Peyer's patch (tissue), 4 donors: ENCODE measurements around the gene ZNF579. TPM values are rescaled to one million over a fixed set of nuclear protein-coding genes. Genes with fewer than 3 reads are reported as not detected.
"Not testable (repeated sequence)": the region's sequence is repeated elsewhere in the genome, so short reads cannot be mapped to it uniquely, and the experiment has no call there.

Experiments used
- DNase-seq, 3 donors: peaks; one replicate each; pipeline ENCODE4 v3.0.0-alpha.2; 2017 to 2019
- H3K27ac ChIP-seq, 4 donors: fragments of 200-600 bp; sonication (generic); one replicate each; pipeline ENCODE4 v1.5.1; 2016 to 2019
- H3K27me3 ChIP-seq, 2 donors: fragments of 200-600 bp; sonication (generic); one replicate each; pipeline ENCODE4 v1.5.1; 2019
- H3K36me3 ChIP-seq, 3 donors: fragments of 200-600 bp; sonication (generic); one replicate each; pipeline ENCODE4 v1.5.1; 2016 to 2019
- H3K4me1 ChIP-seq, 4 donors: fragments of 200-600 bp; sonication (generic); one replicate each; pipeline ENCODE4 v1.5.1; 2016 to 2019
- H3K4me3 ChIP-seq, 4 donors: fragments of 200-600 bp; sonication (generic); 1 replicate in 3 of 4; 2 replicates in 1 of 4; pipeline ENCODE4 v1.5.1; 2016 to 2019; ENCODE audit warnings: mild to moderate bottlenecking in 1 of 4
- H3K9me3 ChIP-seq, 4 donors: fragments of 200-600 bp; sonication (generic); one replicate each; pipeline ENCODE4 v1.5.1; 2016 to 2019; ENCODE audit warnings: mild to moderate bottlenecking in 1 of 4
- CTCF ChIP-seq, 6 experiments: fragments of 450-650 bp in 4 of 6; fragments of 200-600 bp in 2 of 6; sonication (generic) in 1 of 6; IDR thresholded peaks; one replicate each; pipeline ENCODE4 v1.5.1; 2017 to 2019; ENCODE audit warnings: antibody characterized with exemption in 6 of 6, mild to moderate bottlenecking in 3 of 6, moderate library complexity in 1 of 6
- POLR2A ChIP-seq, 2 donors: fragments of 450-650 bp; IDR thresholded peaks; one replicate each; pipeline ENCODE4 v1.5.1; 2017; ENCODE audit warnings: antibody characterized with exemption in 2 of 2, mild to moderate bottlenecking in 2 of 2, moderate library complexity in 2 of 2
- total RNA-seq, 4 donors: library from RNA; depleted of rRNA; stranded (reverse); fragments of >200 nt; gene quantifications; one replicate each; pipeline ENCODE4 v1.1.0, GENCODE V29; 2016

ZNF579 gene
- total RNA-seq, 4 donors from 2014 or later: 1.7 to 6.1 (median 3.1) TPM; not detected in 1

DNA sequence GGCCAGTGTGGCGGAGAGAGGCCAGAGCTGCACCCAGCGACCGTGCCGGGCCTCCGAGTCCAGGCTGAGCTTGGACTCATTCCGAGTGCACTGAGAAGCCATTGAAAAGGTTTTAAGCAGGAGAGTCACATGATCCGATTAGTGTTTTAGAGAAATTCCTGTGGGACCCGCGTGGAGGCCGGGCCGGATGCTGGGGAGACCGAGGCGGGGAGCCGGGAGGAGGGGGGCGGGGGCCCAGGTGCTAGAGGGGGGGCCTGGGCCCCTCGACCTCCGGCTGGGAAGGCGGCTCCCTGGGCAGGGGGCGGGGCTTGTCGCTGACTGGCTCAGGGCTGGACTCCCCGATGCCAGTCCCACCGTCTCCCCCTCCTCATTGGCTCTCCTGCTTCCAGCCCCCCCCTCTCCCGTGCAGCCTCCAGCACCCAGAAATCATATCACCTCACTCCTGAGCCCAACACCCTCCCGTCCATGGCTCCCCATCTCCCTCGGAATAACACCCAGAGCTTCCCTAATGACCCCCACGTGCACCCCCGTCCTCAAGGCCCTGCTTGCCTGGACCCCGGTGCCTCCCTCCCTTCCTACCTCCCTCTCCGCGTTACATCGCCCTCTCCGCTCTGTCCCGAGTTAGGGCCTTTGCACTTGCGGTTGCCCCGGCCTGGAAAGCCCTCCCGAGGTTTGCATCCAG is 5.2 kb upstream of the ZNF579 start:
- Histone ChIP-seq H3K36me3 (no peaks in the 10 kb centered on the region), H3K27ac (peak overlapping the region in 3 of 4 donors; percentile 20 to 52 (median 48)), H3K4me3 (peak overlapping the region; percentile 22 to 40 (median 34)), H3K9me3 (no peaks in the 10 kb centered on the region), H3K4me1 (peaks cover 0 to 41% (median 16%) of the 10 kb centered on the region in 4 donors), H3K27me3 (no peaks in the 10 kb centered on the region)
- DNase-seq: peak; percentile 67 to 83 (median 74)
- TF ChIP-seq CTCF (IDR thresholded peaks at IDR 0.05) (no peak), POLR2A (IDR thresholded peaks at IDR 0.05) (no peak)

DNA sequence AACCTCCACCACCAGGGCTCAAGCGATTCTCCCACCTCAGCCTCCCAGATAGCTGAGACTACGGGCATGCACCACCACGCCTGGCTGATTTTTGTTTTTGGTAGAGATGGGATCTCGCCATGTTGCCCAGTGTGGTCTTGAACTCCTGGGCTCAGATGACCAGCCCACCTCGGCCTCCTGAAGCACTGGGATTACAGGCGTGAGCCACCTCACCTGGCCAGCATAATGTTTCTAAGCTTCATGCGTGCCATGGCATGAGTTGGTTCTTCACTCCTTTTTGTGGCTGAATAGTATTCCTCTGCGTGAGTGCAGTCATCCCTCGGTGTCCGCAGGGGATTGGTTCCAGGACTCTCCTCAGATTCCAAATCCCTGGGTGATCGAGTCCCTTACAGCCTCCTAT is 4.2 kb upstream of the ZNF579 start:
- Histone ChIP-seq H3K36me3 (no peaks in the 10 kb centered on the region), H3K4me3 (no peak overlapping the region), H3K4me1 (peaks cover 0 to 45% (median 16%) of the 10 kb centered on the region in 4 donors), H3K27me3 (no peaks in the 10 kb centered on the region), H3K27ac (no peak overlapping the region), H3K9me3 (no peaks in the 10 kb centered on the region)
- DNase-seq: no peak
- no peak for TF ChIP-seq CTCF (IDR thresholded peaks at IDR 0.05)
- no peak for TF ChIP-seq POLR2A (IDR thresholded peaks at IDR 0.05)

- not testable (repeated sequence) for H3K4me3 ChIP-seq, DNase-seq, H3K36me3 ChIP-seq, H3K27ac ChIP-seq, H3K9me3 ChIP-seq, H3K27me3 ChIP-seq
- H3K4me1 ChIP-seq: peaks cover 0 to 49% (median 16%) of the 10 kb centered on the region in 4 donors
These were observed 3.2 kb upstream of the ZNF579 start for GRCh38 chr19:55583897-55584296.

GRCh38 chr19:55582284-55582683 is 1.6 kb upstream of the ZNF579 start:
- H3K4me3 ChIP-seq, H3K27me3 ChIP-seq, H3K9me3 ChIP-seq, H3K27ac ChIP-seq, DNase-seq: not testable (repeated sequence)
- Histone ChIP-seq H3K4me1 (peaks cover 0 to 44% (median 15%) of the 10 kb centered on the region in 4 donors), H3K36me3 (peaks cover 0 to 19% (median 0%) of the 10 kb centered on the region in 3 donors)

- Histone ChIP-seq H3K9me3 (no peaks in the 10 kb centered on the region), H3K27me3 (no peaks in the 10 kb centered on the region), H3K36me3 (peaks cover 0 to 21% (median 0%) of the 10 kb centered on the region in 3 donors), H3K4me3 (no peak overlapping the region), H3K27ac (no peak overlapping the region), H3K4me1 (peaks cover 0 to 39% (median 12%) of the 10 kb centered on the region in 4 donors)
- DNase-seq: no peak
- TF ChIP-seq CTCF (IDR thresholded peaks at IDR 0.05): no peak
- TF ChIP-seq POLR2A (IDR thresholded peaks at IDR 0.05): no peak
These were observed 1.2 kb upstream of the ZNF579 start for GRCh38 chr19:55581823-55582223.

DNA sequence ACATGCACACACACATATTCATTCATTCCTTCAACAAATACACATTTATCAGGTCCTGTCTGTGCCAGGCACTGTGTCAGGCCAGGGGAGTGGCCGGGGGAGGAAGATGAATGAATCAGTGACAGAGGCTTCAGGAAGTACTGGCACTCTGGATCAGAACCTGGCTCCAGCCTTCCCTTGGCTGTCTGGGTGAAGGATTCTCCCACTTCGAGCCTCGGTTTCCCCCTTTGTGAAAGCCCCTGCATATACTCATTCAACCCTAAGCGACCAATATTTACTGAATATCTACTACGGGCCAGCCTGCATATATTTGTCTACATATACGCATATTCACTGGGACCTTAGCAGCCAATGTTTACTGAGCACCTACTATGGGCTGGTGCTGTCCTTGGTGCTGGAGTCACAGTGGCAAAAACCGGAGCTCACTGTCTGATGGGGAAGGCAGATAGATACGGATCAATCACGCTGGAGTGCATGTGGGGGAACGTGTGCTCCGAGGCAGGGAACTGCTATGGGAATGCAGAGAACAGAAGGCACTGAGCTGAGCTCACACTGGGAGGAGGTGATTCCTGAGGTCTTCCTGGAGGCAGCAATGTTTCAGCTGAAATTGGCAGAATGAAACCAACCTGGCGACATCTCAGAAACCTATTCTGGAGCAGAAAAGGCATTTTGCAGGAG is 636 bp upstream of the ZNF579 start:
- no peaks in the 10 kb centered on the region for H3K27me3 ChIP-seq
- peaks cover 0 to 21% (median 0%) of the 10 kb centered on the region in 3 donors for H3K36me3 ChIP-seq
- no peaks in the 10 kb centered on the region for H3K9me3 ChIP-seq
- TF ChIP-seq CTCF (IDR thresholded peaks at IDR 0.05) (no peak), POLR2A (IDR thresholded peaks at IDR 0.05) (no peak)
- no peak for DNase-seq
- H3K4me1 ChIP-seq: peaks cover 0 to 34% (median 8%) of the 10 kb centered on the region in 4 donors
- H3K4me3 ChIP-seq: peak overlapping the region; percentile 71 to 99 (median 76)
- peak overlapping the region; percentile 81 to 89 (median 84) for H3K27ac ChIP-seq
